GM21717 (cell line): ENCODE measurements around the gene RAB3IL1.
"Not testable (repeated sequence)": the region's sequence is repeated elsewhere in the genome, so short reads cannot be mapped to it uniquely, and the experiment has no call there.

Source experiments
- ATAC-seq: cut with Tn5 transposase; IDR thresholded peaks from one replicate; pipeline ENCODE4 v1.9.1; 2021; ENCODE audit warnings: mild to moderate bottlenecking, moderate library complexity; ENCODE audit not compliant: unreplicated experiment

The RAB3IL1 gene

GRCh38 chr11:61953632-61954031 is 36.3 kb upstream of the RAB3IL1 start:
- not testable (repeated sequence) for ATAC-seq

GRCh38 chr11:61952882-61953281 is 35.5 kb upstream of the RAB3IL1 start:
- no peak for ATAC-seq

- ATAC-seq = no peak
Observed at GRCh38 chr11:61951484-61952135, 34.2 kb upstream of the RAB3IL1 start.

- no peak for ATAC-seq
Observed at GRCh38 chr11:61950035-61950547, 32.7 kb upstream of the RAB3IL1 start, which contains the start of gene BEST1. TSS of gene BEST1 (plus strand) at chr11:61950351. CDS start at chr11:61951807, 1,456 bp downstream.

GRCh38 chr11:61949169-61950034 is 32.0 kb upstream of the RAB3IL1 start:
- ATAC-seq = no peak

- no peak for ATAC-seq
Observed at GRCh38 chr11:61948505-61948904, 31.1 kb upstream of the RAB3IL1 start.

GRCh38 chr11:61947486-61948210 is 30.3 kb upstream of the RAB3IL1 start:
- no peak for ATAC-seq

GRCh38 chr11:61946894-61947293 is 29.5 kb upstream of the RAB3IL1 start:
- ATAC-seq = no peak

GRCh38 chr11:61945191-61945590 is 27.8 kb upstream of the RAB3IL1 start:
- ATAC-seq = no peak

GRCh38 chr11:61940466-61940865 is 23.1 kb upstream of the RAB3IL1 start:
- no peak for ATAC-seq

- no peak for ATAC-seq
Observed at GRCh38 chr11:61935861-61936260, 18.5 kb upstream of the RAB3IL1 start.

- ATAC-seq = no peak
Observed at GRCh38 chr11:61930933-61931332, 13.6 kb upstream of the RAB3IL1 start.

- ATAC-seq = no peak
Observed at GRCh38 chr11:61928606-61929005, 11.2 kb upstream of the RAB3IL1 start.

- no peak for ATAC-seq
Observed at GRCh38 chr11:61927501-61927900, 10.1 kb upstream of the RAB3IL1 start.

GRCh38 chr11:61926235-61926634 is 8.9 kb upstream of the RAB3IL1 start:
- ATAC-seq = no peak

GRCh38 chr11:61925736-61926135 is 8.4 kb upstream of the RAB3IL1 start:
- ATAC-seq = no peak

GRCh38 chr11:61924064-61924455 is 6.7 kb upstream of the RAB3IL1 start:
- no peak for ATAC-seq

- ATAC-seq = no peak
Observed at GRCh38 chr11:61923166-61924063, 6.0 kb upstream of the RAB3IL1 start.

- no peak for ATAC-seq
Observed at GRCh38 chr11:61922539-61922938, 5.2 kb upstream of the RAB3IL1 start.

- no peak for ATAC-seq
Observed at GRCh38 chr11:61921446-61921845, 4.1 kb upstream of the RAB3IL1 start.
